HG03558 (cell line): ENCODE results near the gene NPB.
"Not testable (repeated sequence)": the region's sequence is repeated elsewhere in the genome, so short reads cannot be mapped to it uniquely, and the experiment has no call there.

ENCODE experiments used
- ATAC-seq: cut with Tn5 transposase; IDR thresholded peaks from one replicate; pipeline ENCODE4 v1.9.1; 2021; ENCODE audit warnings: moderate number of reproducible peaks; ENCODE audit not compliant: unreplicated experiment; ENCODE audit errors: extremely low read depth

Gene NPB

GRCh38 chr17:81909966-81910839, 8.2 kb downstream of the NPB start:
- ATAC-seq = no peak

- no peak for ATAC-seq
Measured at GRCh38 chr17:81910840-81911276, 8.8 kb downstream of the NPB start.

- no peak for ATAC-seq
Measured at GRCh38 chr17:81911277-81911961, 9.4 kb downstream of the NPB start, which contains the start of gene PCYT2. PCYT2 (minus strand) TSS chr17:81911399; CDS start chr17:81911355, 44 bp downstream.

- ATAC-seq = no peak
Measured at GRCh38 chr17:81911969-81912368, 9.9 kb downstream of the NPB start.

GRCh38 chr17:81912441-81913309, 10.6 kb downstream of the NPB start:
- no peak for ATAC-seq

GRCh38 chr17:81913394-81914102, 11.5 kb downstream of the NPB start:
- ATAC-seq = no peak

- ATAC-seq = no peak
Measured at GRCh38 chr17:81914103-81914850, 12.2 kb downstream of the NPB start.

GRCh38 chr17:81915331-81915730, 13.3 kb downstream of the NPB start:
- no peak for ATAC-seq

- no peak for ATAC-seq
Measured at GRCh38 chr17:81916234-81917001, 14.4 kb downstream of the NPB start.

- no peak for ATAC-seq
Measured at GRCh38 chr17:81917565-81918332, 15.7 kb downstream of the NPB start, which contains the start of gene SIRT7. SIRT7 (minus strand) TSS chr17:81918176; CDS start chr17:81918131, 45 bp downstream.

GRCh38 chr17:81918333-81918669, 16.3 kb downstream of the NPB start:
- not testable (repeated sequence) for ATAC-seq

- no peak for ATAC-seq
Measured at GRCh38 chr17:81918832-81919545, 17.0 kb downstream of the NPB start.

GRCh38 chr17:81920612-81921536, 18.8 kb downstream of the NPB start:
- ATAC-seq = no peak

- no peak for ATAC-seq
Measured at GRCh38 chr17:81921537-81921862, 19.5 kb downstream of the NPB start.

GRCh38 chr17:81921996-81922565, 20.0 kb downstream of the NPB start:
- no peak for ATAC-seq
